ENCODE data around the gene PNPLA1.
"Not testable (repeated sequence)": the region's sequence is repeated elsewhere in the genome, so short reads cannot be mapped to it uniquely, and the experiment has no call there.

Gene PNPLA1

DNA sequence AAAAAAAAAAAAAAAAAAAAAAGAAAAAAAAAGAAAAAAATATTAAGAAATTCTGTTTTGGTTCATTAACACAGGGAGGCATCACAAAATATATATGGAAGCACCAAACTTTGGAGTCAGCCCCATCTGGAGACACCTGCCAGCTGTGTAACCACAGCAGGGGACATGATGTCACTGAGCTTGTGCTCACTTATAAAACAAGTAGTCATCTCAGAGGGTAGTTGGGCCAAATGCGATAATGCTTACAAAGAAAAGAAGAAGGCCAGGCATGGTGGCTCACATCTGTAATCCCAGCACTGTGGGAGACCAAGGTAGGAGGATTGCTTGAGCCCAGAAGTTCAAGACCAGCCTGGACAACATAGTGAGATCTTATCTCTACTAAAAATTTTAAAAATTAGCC lies 68.0 kb downstream of the PNPLA1 start:
- DNase-seq = no peak

DNA sequence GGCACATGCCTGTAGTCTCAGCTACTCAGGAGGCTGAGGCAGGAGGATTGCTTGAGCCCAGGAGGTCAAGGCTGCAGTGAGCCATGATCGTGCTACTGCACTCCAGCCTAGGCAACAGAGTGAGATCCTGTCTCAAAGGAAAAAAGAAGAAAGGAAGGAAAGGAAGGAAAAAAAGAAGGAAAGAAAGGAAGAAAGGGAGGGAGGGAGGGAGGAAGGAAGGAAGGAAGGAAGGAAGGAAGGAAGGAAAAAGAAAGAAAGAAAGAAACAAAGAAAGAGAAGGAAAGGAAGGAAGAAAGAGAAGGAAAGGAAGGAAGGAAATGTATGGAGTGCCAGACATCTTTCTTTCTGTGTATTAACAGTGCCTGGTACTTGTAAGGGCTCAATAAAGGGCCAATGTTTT lies 68.4 kb downstream of the PNPLA1 start:
- not testable (repeated sequence) for DNase-seq

DNA sequence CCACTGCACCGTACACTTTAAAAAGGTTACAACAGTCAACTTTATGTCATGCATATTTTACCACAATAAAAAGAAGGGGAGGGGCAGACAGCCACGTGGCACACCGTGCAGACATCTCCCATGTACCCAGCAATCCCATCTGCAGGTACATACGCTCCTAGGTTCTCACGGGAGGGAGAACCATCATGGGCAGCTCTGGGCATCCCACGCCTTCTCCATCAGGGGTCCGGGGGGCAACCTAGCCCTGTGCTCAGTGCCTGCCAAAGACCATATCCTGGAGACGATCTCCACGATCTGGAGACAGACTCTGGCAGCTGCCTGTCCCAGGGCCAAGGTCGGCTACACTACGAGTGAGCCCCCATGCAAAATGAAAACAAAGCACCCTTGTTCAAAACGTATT lies 69.3 kb downstream of the PNPLA1 start:
- DNase-seq = no peak

DNA sequence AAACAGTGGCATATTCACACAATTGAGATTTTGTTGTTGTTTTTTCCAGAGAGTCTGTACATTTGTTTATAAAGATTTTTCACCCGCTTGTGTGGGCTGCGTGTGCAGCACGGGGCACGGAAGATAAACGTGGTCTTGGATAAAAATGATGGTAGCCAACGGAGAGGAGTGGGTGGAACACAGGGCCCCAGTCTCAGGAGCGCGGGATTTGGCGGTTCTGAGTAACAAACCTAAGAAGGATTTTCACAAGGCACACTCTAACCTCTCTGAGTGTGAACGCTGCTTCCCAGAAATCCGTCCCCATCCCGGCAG lies 70.4 kb downstream of the PNPLA1 start:
- DNase-seq = no peak

DNA sequence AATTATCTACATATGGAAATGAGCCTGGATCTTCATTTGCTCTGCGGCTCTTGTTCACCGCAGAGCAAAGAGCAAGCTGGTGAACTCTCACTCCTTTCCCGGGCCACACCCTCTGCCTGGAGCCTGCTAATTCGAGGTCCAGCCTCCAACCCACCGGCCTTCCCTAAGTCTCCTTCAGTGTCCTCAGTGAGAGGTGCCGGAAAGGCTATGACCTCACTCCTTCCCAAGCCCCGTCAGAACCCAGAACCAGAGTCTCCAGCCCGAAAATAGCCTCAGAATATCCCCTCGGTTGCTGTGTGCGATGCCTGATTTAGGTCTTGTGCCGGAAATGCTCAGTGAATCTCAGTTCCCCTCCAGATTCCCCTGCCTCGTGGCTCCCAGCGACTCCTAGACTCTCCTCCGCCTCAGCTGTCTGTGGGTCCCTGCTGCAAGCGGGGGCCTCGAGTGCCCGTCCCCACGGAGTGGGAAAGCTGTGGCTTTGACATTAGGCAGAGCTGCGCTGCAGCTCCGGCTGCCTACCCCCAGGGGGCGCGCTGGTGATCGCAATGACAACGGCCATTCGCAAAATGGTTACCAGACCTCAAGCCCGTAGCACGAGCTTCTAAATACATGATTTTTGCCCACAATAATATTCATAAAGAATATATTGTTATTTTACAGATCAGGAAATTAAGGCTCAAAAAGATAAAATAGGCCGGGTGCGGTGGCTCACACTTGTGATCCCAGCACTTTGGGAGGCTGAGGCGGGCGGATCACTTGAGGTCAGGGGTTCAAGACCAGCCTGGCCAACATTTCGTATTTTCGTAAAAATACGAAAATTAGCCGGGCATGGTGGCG lies 71.0 kb downstream of the PNPLA1 start:
- peak in 1 of 2 experiments; percentile 21 for DNase-seq

DNA sequence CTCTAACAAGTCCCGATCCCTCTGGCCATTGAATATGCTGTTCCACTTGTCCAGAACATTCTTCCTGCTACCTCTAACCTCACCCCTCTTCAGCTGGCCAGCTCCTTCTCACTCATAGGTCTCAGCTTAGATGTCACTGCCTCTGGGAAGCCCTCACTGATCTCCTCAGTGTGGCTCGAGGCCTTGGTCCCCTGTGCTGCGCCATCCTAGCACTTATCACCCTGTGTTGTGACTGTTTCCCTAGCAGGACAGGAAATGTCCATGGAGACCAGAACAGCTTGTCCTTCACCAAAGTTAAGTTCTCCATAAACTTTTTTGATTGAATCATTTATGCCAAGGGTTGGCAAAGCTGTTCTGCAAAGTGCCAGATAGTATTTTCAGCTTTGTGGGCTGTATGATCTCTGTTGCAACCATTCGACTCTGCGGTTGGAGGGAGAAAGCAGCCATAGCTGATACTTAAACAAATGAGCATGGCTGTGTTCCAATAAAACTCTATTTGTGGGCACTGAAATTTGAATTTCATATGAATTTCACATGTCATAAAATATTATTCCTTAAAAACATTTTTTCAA lies 73.3 kb downstream of the PNPLA1 start:
- DNase-seq = no peak

DNA sequence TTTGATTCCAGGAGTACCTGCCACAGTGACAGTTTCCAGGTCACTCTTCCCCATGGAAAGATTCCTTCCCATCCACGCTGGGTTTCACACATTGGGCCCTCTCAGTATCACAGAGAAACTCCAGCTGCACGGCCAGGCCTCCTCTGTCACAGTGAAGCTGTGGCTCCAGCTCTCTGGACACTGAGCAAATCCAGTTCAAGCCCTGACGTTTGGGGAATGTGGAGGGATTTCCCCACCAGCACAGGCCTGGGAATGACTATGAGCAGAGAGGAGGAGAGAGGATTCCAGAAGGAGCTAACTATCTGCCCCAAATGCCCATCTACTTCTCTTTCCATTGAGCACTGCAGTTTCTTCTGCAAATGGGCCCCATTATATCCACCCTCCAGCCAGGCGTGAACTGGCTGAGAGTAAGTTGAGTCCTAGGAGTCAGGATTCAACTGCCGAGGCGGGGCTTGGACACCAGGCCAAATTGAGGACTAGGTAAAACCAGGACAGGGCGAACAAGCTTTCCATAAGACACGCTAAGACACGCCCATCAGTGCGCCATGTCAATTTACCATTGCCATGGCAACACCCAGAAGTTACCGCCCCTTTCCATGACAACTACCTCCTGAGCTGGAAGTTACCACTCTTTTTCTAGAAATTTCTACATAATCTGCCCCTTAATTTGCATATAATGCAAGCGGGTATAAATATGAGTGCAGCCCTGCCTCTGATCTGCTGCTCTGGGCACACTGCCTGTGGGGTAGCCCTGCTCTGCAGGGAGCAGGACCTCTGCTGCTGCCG lies 76.0 kb downstream of the PNPLA1 start:
- no peak for DNase-seq

DNA sequence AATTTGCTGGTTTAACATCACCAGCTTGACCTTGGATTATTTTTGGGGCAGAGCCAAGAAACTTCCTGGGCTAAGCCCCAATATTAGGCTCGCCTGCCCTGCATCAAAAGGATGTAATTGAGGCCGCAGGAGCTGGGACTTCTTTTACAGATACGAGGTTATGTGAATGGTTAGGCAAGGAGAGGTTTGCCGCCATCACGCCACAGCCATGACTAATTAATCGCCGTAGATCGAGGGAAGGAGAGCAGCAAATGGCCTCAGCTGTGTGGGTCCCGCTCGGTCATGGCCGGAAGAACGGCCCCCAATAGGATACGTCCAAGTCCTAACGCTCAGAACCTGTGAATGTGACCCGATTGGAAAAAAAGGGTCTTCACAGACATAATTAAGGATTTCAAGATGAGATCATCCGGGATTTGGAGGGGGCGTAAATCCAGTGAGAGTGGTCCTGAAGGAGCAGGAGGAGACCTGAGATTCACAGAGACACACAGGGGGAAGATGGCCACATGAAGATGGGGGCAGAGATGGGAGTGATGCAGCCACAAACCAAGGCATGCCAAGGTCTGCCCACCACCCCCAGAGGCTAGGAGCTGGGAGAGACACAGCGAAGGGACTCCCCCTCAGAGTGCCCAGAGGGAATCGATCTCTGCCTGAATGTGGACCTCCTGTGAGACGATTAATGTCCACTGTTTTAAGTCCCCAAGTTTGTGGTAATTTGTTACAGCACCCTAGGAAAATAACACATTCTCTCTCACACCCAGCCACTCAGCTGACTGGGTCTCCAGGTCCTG lies 76.8 kb downstream of the PNPLA1 start:
- no peak for DNase-seq

DNA sequence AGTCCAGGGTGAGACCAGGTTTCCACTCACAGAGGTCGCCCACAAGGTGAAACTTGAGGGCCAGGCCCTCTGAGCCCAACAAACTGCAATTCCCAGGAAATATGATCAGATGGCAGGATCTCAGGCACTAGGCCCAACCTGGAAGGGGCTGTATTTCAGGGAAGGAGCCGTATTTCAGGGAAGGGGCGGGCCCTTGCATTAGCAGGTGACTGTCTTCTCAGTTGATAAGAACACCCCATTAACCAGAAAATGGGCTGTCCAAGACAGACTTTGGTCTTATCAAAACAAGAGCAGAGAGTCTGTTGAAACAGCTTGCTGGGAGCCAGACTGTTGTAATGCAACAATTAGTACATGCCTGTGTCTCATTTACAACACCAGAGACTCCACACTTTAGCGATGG lies 77.8 kb downstream of the PNPLA1 start:
- DNase-seq = no peak

DNA sequence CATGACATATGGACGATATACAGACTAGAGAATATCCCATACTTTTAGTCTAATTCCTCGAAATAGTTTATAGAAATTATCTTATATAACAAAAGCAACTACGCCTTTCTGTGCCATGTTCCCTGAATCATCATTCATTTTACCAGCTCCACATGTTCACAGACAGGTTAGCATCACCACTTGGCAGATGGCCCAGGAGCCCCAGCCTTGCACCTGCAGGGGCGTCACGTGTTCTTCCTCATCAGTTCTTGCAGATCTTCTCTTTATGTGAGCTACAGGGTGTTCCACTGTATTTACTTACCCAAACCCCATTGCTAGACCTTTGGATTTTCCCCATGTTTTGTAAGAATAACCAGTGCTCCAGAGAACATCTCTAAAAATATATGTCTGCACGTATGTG lies 79.4 kb downstream of the PNPLA1 start:
- DNase-seq = peak; percentile 68 to 69

DNA sequence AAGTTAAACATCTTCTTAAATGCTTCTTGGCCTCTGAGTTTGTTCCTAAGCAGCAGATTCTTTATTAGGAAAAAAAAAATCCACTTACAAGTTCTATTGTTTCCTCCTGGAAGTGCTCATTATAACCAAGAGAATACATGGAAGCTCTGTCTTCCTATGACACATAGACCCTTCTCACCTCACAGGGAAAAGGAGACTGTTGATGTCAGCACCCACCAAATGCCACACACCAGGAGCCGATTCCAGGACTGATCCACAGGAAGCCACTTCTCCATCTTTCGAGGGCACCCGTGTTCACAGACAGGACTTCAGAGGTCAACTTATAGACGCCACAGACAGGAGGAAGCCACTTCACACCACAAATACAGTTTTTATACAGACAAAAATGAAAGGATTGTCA lies 80.2 kb downstream of the PNPLA1 start:
- DNase-seq = no peak

DNA sequence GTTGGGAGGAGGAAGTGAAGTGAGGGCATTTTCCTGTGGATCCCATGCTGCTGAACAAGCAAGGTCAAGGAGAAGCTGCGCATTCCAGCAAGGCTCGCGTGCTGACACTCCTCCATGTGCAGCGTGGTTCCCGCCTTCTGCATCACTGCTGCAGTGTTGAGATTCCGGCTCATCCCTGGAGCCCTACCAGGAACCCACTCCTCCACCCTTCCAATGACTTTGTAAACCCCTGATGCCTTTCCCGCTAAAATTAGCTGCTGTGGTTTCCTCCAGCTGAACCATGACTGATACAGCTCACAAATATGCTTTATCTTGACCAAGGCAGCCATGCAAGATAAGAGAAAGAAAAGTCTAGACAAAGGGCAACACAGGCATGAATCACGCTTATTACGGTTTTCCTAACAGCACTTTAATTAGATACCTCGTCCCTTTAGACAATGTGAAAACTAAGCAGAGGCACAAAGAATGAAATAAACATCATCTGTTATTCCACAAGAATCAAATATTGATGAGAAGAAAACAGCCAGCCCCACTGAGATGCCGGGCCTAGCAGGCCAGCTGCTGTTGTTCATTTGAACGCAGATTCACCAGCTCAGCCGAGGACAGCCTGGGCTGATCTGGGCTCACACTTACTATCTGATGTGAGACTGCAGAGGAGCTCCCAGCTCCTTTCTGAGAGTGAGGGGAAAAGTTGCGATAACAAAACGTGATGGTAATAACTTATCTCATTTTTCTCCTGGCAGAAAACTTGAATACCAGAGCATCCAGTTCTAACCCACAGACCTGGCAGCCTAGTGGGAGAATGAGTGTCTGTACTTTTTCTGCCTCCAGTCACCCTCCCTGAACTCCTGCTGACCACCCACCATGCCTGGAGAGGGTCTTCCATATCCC lies 81.1 kb downstream of the PNPLA1 start:
- DNase-seq = no peak

DNA sequence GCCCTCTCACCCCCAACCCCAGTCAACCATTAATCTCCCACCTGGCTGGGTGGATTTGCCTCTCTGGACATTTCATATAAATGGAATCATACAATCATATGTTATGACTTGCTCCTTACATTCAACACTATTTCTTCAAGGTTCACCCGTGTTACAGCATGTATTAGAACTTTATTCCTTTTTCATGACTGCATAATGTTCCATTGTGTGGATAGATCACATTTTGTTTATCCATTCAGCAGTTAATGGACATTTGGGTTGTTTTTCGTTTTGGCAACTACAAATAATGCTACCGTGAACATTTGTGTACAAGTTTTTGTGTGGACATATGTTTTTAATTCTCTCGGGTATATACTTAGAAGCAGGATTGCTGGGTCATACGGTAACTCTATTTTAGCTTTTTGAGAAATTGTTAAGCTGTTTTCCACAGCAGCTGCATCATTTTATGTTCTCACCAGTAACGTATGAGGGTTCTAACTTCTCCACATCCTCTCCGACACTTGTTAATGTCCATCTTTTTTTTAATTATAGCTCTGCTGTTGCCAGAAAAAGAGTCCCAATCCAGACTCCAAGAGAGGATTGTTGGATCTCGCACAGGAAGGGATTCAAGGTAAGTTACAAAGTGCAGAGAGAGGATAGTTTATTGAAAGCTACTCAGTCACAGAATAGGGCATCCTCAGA lies 82.8 kb downstream of the PNPLA1 start:
- no peak for DNase-seq

DNA sequence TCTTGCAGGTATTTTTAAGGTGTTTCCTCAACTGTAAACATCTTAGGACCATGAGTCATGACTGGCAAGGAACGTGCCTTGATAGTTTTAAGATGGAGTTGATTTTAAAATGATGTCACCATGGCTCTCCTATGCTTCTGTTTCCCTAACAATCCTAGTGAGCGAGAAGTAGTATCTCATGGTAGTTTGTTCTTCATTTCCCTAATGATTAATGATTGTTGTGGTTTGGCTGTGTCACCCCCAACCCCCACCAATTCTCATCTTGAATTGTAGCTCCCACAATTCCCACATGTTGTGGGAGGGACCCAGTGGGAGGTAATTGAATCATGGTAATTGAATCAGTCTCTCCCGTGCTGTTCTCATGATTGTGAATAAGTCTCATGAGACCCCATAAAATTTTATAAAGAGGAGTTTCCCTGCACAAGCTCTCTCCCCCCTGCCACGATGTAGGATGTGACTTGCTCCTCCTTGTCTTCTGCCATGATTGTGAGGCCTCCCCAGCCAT lies 83.6 kb downstream of the PNPLA1 start:
- DNase-seq = no peak

DNA sequence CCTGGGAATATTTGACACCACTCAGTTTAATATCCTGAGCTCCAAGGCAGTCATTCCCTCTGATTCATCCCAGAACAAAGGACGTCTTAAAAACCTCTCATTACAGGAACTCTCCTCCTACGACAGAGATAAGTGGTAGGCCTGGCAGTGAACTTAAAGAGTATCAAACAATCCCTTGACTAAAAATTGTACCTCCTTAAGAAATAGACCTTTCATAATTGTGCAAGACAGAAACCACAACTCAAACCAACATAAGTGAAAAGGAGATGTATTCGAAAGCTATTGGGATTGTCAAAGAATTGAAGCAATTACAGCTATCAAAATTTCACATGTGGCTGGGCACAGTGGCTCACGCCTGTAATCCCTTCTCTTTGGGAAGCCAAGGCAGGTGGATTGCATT lies 86.0 kb downstream of the PNPLA1 start:
- no peak for DNase-seq

DNA sequence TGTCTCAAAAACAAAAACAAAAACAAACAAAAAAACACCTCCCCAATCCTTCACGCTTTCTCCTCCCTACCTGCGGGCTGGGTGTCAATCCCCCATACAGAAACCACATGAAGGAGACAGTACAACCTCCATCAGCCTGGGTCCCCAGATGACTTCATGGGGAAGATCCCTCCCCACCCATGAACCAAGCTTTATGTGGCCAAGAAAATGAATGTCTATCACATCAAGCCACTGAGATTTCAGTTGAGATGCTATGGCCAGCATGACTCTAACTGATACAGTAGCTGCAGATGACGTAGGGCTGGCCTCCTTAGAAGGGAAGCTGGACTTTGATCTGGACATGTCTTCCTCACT lies 88.0 kb downstream of the PNPLA1 start:
- no peak for DNase-seq
